PC-9 (cell line): ENCODE measurements around the gene TMEM255A. TPM values are rescaled to one million over a fixed set of nuclear protein-coding genes. Genes with fewer than 3 reads are reported as not detected.

Source experiments
- BruUV-seq: library from RNA; stranded (reverse); fragments of 400-500 nt; replicated peaks from 2 replicates; lab custom pipeline; 2021; lab: Mats Ljungman, UMichigan
- CTCF ChIA-PET: fragments of 300-600 bp; sonication (Branson Sonifier 250); formaldehyde crosslinking; loops from one replicate; lab custom pipeline; 2022; ENCODE audit warnings: antibody characterized with exemption; lab: Charles Lee
- POLR2A ChIA-PET: fragments of 300-600 bp; sonication (Branson Sonifier 250); formaldehyde crosslinking; loops from one replicate; lab custom pipeline; 2022; ENCODE audit warnings: antibody characterized with exemption; ENCODE audit not compliant: unreplicated experiment; lab: Charles Lee
- DNase-seq, 2 experiments: peaks; one replicate each; pipeline versions ENCODE4 v3.0.0 to v3.0.0-alpha.2; 2015 to 2022; ENCODE audit warnings: mixed read lengths in 1 of 2
- H2AFZ ChIP-seq: fragments of 200-600 bp; sonication (generic); 2 replicates; pipeline ENCODE4 v1.8.1; 2017; ENCODE audit warnings: antibody characterized with exemption
- H3F3A ChIP-seq: fragments of 200-600 bp; sonication (generic); 2 replicates; pipeline ENCODE4 v1.8.1; 2017; ENCODE audit warnings: antibody characterized with exemption, mild to moderate bottlenecking, low read depth; ENCODE audit not compliant: insufficient read depth
- H3K27ac ChIP-seq: fragments of 200-600 bp; sonication (generic); 2 replicates; pipeline ENCODE4 v1.6.1; 2016; ENCODE audit warnings: mixed run types
- H3K27me3 ChIP-seq: fragments of 200-600 bp; sonication (generic); 2 replicates; pipeline ENCODE4 v1.6.1; 2016; ENCODE audit warnings: low read depth, mixed run types; ENCODE audit not compliant: insufficient read depth
- H3K36me3 ChIP-seq: fragments of 200-600 bp; sonication (generic); 2 replicates; pipeline ENCODE4 v1.6.1; 2016; ENCODE audit warnings: low read depth, mixed run types
- H3K4me1 ChIP-seq: fragments of 200-600 bp; sonication (generic); replicated peaks from 2 replicates; pipeline ENCODE4 v1.6.1; 2016; ENCODE audit warnings: mixed run types; ENCODE audit not compliant: insufficient read depth
- H3K4me2 ChIP-seq: fragments of 200-600 bp; sonication (generic); 2 replicates; pipeline ENCODE4 v1.6.1; 2017; ENCODE audit warnings: mixed run types
- H3K4me3 ChIP-seq: fragments of 200-600 bp; sonication (generic); 2 replicates; pipeline ENCODE4 v1.6.1; 2016; ENCODE audit warnings: mixed run types
- H3K79me2 ChIP-seq: fragments of 200-600 bp; sonication (generic); 2 replicates; pipeline ENCODE4 v1.6.1; 2017; ENCODE audit warnings: low read depth, mixed run types
- H3K9me2 ChIP-seq: fragments of 200-600 bp; sonication (generic); 2 replicates; pipeline ENCODE4 v1.8.1; 2017; ENCODE audit warnings: mild to moderate bottlenecking; ENCODE audit not compliant: insufficient read depth
- H3K9me3 ChIP-seq: fragments of 200-600 bp; sonication (generic); 2 replicates; pipeline ENCODE4 v1.8.1; 2016; ENCODE audit warnings: low read depth; ENCODE audit not compliant: insufficient read depth
- H4K20me1 ChIP-seq: fragments of 200-600 bp; sonication (generic); 2 replicates; pipeline ENCODE4 v1.8.1; 2017; ENCODE audit not compliant: insufficient read depth
- EZH2 ChIP-seq: fragments of 200-600 bp; sonication (generic); IDR thresholded peaks from 2 replicates; pipeline ENCODE4 v1.8.0; 2017; ENCODE audit warnings: antibody characterized with exemption, low read depth
- intact Hi-C: fragments of 100-400 bp; cut with micrococcal nuclease; formaldehyde crosslinking; loops from one replicate; pipeline ENCODE4 v1.10.0; 2022; ENCODE audit not compliant: unreplicated experiment
- total RNA-seq: library from RNA; stranded (reverse); gene quantifications from 2 replicates; pipeline ENCODE4 v1.2.3, GENCODE V29; 2021
- TF ChIP-seq, protein P1 (sequence below): fragments of 200-600 bp; sonication (generic); conservative IDR thresholded peaks from 2 replicates; pipeline ENCODE4 v1.6.1; 2017; ENCODE audit warnings: mixed run types, antibody characterized with exemption, mild to moderate bottlenecking, moderate library complexity

The TMEM255A gene
- total RNA-seq, 1 experiment from 2014 or later, result 16.7 TPM

DNA sequence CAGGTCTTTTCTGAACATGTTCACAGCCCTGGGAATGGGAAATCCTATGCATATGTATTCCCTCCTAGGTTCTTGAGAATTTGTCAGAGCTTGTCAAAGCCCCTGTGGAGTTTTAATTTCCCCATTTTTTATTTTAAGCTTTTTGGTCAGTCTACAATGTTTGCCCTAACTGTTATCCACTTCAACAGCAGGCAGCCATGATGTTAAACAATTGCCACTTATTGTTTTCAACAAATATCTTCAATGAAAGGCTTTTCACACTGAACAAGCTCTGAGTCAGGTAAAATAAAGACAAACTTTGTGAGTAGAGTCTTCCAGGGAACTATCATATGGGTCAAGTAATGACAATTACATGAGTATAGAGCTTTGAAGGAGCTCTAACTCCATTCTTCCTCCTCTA, 25.6 kb upstream of the TMEM255A start:
- no peak for DNase-seq
- ChIA-PET POLR2A (interaction anchor here (0.7 kb wide), 1 partner anchor 26 kb away, joined by 4 read pairs; no protein-coding TSS in a partner anchor), CTCF (no interaction called here)
- no peak overlapping the region for H3K4me2 ChIP-seq
- H2AFZ ChIP-seq, result no peak overlapping the region
- no peaks in the 10 kb centered on the region for H4K20me1 ChIP-seq
- no peaks in the 10 kb centered on the region for H3K36me3 ChIP-seq
- no peak overlapping the region for H3K27ac ChIP-seq
- no peaks in the 10 kb centered on the region for H3F3A ChIP-seq
- no peak overlapping the region for H3K4me3 ChIP-seq
- H3K4me1 ChIP-seq, result no peaks in the 10 kb centered on the region
- intact Hi-C loops, result no loop called here
- no peaks in the 10 kb centered on the region; the same call in 1 of the 2 replicates for H3K27me3 ChIP-seq
- H3K9me3 ChIP-seq, result peaks cover 10% of the 10 kb centered on the region; the same call in 1 of the 2 replicates
- BruUV-seq, result no TSS peak
- no peaks in the 10 kb centered on the region for H3K79me2 ChIP-seq
- H3K9me2 ChIP-seq, result no peaks in the 10 kb centered on the region; the same call in 1 of the 2 replicates
- TF ChIP-seq, protein P1, sequence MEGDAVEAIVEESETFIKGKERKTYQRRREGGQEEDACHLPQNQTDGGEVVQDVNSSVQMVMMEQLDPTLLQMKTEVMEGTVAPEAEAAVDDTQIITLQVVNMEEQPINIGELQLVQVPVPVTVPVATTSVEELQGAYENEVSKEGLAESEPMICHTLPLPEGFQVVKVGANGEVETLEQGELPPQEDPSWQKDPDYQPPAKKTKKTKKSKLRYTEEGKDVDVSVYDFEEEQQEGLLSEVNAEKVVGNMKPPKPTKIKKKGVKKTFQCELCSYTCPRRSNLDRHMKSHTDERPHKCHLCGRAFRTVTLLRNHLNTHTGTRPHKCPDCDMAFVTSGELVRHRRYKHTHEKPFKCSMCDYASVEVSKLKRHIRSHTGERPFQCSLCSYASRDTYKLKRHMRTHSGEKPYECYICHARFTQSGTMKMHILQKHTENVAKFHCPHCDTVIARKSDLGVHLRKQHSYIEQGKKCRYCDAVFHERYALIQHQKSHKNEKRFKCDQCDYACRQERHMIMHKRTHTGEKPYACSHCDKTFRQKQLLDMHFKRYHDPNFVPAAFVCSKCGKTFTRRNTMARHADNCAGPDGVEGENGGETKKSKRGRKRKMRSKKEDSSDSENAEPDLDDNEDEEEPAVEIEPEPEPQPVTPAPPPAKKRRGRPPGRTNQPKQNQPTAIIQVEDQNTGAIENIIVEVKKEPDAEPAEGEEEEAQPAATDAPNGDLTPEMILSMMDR, result no peak
- TF ChIP-seq EZH2, result no peak

DNA sequence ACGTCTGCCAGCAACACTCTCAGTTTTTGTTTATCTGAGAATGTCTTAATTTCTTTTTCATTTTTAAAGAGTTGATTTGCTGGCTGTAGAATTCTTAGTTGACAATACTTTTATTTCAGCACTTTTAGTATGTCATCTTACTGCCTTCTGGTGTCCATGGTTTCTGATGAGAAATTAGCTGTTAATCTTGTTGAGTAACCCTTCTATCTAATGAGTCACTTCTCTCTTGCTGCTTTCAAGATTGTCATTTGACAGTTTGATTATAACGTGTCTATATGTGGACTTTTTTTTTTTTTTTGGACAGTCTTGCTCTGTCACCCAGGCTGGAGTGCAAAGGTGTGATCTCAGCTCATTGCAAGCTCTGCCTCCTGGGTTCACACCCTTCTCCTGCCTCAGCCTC, 24.0 kb upstream of the TMEM255A start:
- no TSS peak for BruUV-seq
- CTCF ChIA-PET, result no interaction called here

DNA sequence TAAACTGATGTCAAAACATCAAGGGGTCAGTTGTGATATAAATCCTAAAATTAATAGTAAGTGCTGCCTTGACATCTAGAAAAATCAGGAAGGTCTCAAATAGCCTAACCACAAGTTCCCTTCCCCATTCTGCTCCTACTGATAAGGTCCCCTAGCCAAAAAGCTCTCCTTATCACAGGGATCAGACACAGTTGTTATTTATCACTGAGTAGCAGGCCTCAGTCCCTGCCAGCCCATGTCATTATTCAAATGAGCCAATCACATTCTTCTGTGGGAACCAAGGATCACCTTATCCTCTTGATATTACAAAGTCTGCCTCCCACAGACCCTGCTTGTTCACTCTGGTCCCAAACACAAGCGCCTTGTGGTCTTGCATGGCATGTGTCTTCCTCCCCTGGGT, 23.3 kb upstream of the TMEM255A start:
- Histone ChIP-seq H3K36me3 (no peaks in the 10 kb centered on the region), H3K4me2 (no peak overlapping the region), H3K27ac (no peak overlapping the region), H3K9me3 (peaks cover 10% of the 10 kb centered on the region; the same call in 1 of the 2 replicates), H3K9me2 (no peaks in the 10 kb centered on the region), H2AFZ (no peak overlapping the region), H3K4me1 (no peaks in the 10 kb centered on the region), H3K4me3 (no peak overlapping the region), H3K79me2 (no peaks in the 10 kb centered on the region), H4K20me1 (no peaks in the 10 kb centered on the region), H3F3A (no peaks in the 10 kb centered on the region), H3K27me3 (no peaks in the 10 kb centered on the region)
- DNase-seq, result no peak
- CTCF ChIA-PET, result no interaction called here
- intact Hi-C loops, result no loop called here
- BruUV-seq, result no TSS peak
- POLR2A ChIA-PET, result no interaction called here
- no peak for TF ChIP-seq EZH2
- TF ChIP-seq, protein P1, result no peak

More for the DNA sequence above, 24.0 kb upstream of the TMEM255A start:
- H3K9me3 ChIP-seq, result peaks cover 10% of the 10 kb centered on the region; the same call in 1 of the 2 replicates
- no peaks in the 10 kb centered on the region for H3K9me2 ChIP-seq
- H4K20me1 ChIP-seq, result no peaks in the 10 kb centered on the region
- no peak overlapping the region for H2AFZ ChIP-seq
- H3K79me2 ChIP-seq, result no peaks in the 10 kb centered on the region
- TF ChIP-seq EZH2, result no peak
- TF ChIP-seq, protein P1, result no peak
- H3F3A ChIP-seq, result no peaks in the 10 kb centered on the region
- H3K4me3 ChIP-seq, result no peak overlapping the region
- intact Hi-C loops, result no loop called here
- DNase-seq, result no peak
- no peaks in the 10 kb centered on the region for H3K36me3 ChIP-seq
- POLR2A ChIA-PET, result no interaction called here
- H3K4me1 ChIP-seq, result no peaks in the 10 kb centered on the region
- no peak overlapping the region for H3K27ac ChIP-seq
- no peaks in the 10 kb centered on the region for H3K27me3 ChIP-seq
- no peak overlapping the region for H3K4me2 ChIP-seq
